Type B pancreatic cell (in vitro differentiated cells): ENCODE measurements around the gene STARD9. TPM values are rescaled to one million over a fixed set of nuclear protein-coding genes. Genes with fewer than 3 reads are reported as not detected.

ENCODE experiments used
- DNase-seq: peaks from one replicate; pipeline ENCODE4 v3.0.0; 2021; ENCODE audit warnings: mixed read lengths; ENCODE audit not compliant: unreplicated experiment; ENCODE audit errors: extremely low spot score
- H3K27ac Mint-ChIP-seq: 2 replicates; pipeline ENCODE4 v1.8.0; 2021; ENCODE audit warnings: mild to moderate bottlenecking, mixed read lengths
- H3K27me3 Mint-ChIP-seq: 2 replicates; pipeline ENCODE4 v1.8.0; 2021; ENCODE audit warnings: mixed read lengths
- H3K36me3 Mint-ChIP-seq: 2 replicates; pipeline ENCODE4 v1.8.0; 2021; ENCODE audit warnings: mixed read lengths
- H3K4me1 Mint-ChIP-seq: one replicate; pipeline ENCODE4 v1.8.0; 2021; ENCODE audit warnings: mixed read lengths; ENCODE audit not compliant: unreplicated experiment
- H3K4me3 Mint-ChIP-seq: 2 replicates; pipeline ENCODE4 v1.8.0; 2021; ENCODE audit warnings: mild to moderate bottlenecking, mixed read lengths
- H3K9me3 Mint-ChIP-seq: 2 replicates; pipeline ENCODE4 v1.8.0; 2021; ENCODE audit warnings: mixed read lengths
- total RNA-seq: library from RNA; stranded (reverse); gene quantifications from 2 replicates; pipeline ENCODE4 v1.2.1, GENCODE V29; 2021; ENCODE audit warnings: low replicate concordance
- TF ChIP-seq, protein P1 (sequence below): fragments of 200-600 bp; sonication (generic); conservative IDR thresholded peaks from 2 replicates; pipeline ENCODE4 v1.5.0; 2021; ENCODE audit warnings: antibody characterized with exemption, mild to moderate bottlenecking

STARD9 gene
- total RNA-seq, 1 donor from 2014 or later, result 13.7 TPM

DNA sequence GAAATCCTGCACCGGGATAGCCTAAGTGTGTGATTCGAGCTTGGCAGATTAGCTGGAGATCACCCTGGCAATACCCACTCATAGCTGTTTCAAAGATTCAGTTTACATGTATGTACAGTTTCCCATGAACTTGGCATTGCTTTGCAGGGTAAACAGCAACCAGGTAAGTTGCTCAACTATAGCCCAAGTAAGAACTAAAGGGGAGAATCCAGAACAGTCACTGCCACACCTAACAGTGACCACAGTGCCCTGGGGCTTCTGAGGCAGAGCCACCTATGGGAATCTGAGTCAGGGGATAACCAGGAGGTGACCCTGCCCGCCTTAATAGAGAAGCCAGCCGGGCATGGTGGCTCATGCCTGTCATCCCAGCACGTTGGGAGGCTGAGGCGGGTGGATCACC is 145.6 kb downstream of the STARD9 start:
- Mint-ChIP-seq H3K27ac (no peak overlapping the region), H3K27me3 (no peaks in the 10 kb centered on the region), H3K4me1 (no peaks in the 10 kb centered on the region), H3K4me3 (no peak overlapping the region), H3K36me3 (peaks cover 6% of the 10 kb centered on the region), H3K9me3 (no peaks in the 10 kb centered on the region)
- TF ChIP-seq, protein P1, sequence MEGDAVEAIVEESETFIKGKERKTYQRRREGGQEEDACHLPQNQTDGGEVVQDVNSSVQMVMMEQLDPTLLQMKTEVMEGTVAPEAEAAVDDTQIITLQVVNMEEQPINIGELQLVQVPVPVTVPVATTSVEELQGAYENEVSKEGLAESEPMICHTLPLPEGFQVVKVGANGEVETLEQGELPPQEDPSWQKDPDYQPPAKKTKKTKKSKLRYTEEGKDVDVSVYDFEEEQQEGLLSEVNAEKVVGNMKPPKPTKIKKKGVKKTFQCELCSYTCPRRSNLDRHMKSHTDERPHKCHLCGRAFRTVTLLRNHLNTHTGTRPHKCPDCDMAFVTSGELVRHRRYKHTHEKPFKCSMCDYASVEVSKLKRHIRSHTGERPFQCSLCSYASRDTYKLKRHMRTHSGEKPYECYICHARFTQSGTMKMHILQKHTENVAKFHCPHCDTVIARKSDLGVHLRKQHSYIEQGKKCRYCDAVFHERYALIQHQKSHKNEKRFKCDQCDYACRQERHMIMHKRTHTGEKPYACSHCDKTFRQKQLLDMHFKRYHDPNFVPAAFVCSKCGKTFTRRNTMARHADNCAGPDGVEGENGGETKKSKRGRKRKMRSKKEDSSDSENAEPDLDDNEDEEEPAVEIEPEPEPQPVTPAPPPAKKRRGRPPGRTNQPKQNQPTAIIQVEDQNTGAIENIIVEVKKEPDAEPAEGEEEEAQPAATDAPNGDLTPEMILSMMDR, result no peak
- no peak for DNase-seq

DNA sequence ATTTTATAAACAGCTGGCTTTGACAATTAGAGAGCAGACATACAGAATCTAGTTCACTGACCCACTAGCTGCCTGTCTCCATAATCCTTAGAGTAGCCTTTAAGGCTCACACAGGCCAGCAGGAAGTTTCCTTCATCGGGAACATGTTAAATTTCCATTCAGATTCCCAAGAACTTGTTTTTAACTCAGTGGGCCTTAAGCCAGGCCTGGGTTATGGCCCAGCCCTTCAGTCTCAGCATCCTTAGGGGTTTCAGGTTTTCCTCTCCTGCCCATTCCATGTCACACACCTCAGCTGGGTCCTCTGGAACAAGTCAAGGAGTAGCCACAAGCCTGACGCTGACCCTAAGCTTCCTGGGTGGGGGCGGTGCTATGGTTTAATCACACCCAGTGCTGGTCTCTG is 146.5 kb downstream of the STARD9 start:
- TF ChIP-seq, protein P1, result no peak
- no peaks in the 10 kb centered on the region for H3K27me3 Mint-ChIP-seq
- H3K4me1 Mint-ChIP-seq, result no peaks in the 10 kb centered on the region
- no peaks in the 10 kb centered on the region for H3K9me3 Mint-ChIP-seq
- peaks cover 8% of the 10 kb centered on the region for H3K36me3 Mint-ChIP-seq
- no peak overlapping the region for H3K4me3 Mint-ChIP-seq
- no peak for DNase-seq
- no peak overlapping the region for H3K27ac Mint-ChIP-seq

DNA sequence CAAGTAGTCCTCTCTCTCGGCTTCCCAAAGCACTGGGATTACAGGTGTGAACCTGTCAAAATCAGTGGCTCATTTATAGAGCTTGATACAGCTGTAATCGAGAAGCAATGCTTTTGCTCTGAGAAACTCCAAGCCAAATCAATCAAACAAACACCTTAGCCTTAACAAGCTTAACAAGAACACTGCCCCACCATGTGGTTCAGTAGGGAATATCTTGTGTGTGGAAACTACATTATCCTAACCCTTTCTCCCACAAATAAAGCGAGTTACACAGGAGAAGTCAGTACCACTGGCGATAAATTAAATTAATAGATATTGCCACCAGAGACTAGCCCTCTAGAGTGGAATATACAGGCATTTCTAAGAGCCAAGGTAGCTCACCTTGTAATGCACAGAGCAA is 147.7 kb downstream of the STARD9 start:
- TF ChIP-seq, protein P1, result peak; percentile 49

DNA sequence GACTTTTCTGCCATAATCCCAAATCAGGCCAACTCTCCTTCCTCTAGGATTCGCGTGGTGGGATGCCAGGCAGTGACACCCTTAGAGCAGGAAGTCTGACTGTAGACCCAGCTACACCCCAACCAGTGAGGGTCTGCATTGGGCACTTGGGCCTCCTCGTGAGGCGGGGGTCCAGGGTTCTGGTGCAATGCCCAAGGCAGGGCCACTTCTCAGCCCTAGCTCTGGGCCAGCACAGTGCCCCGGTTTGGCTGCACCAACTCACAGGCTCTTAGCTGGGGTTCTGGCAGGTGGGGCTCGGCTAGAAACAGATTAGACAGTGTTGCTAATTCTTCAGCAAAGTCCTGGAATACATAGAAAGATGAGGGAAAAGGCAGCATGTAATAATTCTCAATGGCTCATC is 148.9 kb downstream of the STARD9 start:
- Mint-ChIP-seq H3K9me3 (no peaks in the 10 kb centered on the region), H3K36me3 (peaks cover 9% of the 10 kb centered on the region)
- peak; percentile 53 for DNase-seq

More for the DNA sequence above, 147.7 kb downstream of the STARD9 start:
- Mint-ChIP-seq H3K9me3 (no peaks in the 10 kb centered on the region), H3K27ac (no peak overlapping the region), H3K4me1 (no peaks in the 10 kb centered on the region), H3K27me3 (no peaks in the 10 kb centered on the region), H3K4me3 (no peak overlapping the region), H3K36me3 (peaks cover 9% of the 10 kb centered on the region)
- DNase-seq, result no peak

DNA sequence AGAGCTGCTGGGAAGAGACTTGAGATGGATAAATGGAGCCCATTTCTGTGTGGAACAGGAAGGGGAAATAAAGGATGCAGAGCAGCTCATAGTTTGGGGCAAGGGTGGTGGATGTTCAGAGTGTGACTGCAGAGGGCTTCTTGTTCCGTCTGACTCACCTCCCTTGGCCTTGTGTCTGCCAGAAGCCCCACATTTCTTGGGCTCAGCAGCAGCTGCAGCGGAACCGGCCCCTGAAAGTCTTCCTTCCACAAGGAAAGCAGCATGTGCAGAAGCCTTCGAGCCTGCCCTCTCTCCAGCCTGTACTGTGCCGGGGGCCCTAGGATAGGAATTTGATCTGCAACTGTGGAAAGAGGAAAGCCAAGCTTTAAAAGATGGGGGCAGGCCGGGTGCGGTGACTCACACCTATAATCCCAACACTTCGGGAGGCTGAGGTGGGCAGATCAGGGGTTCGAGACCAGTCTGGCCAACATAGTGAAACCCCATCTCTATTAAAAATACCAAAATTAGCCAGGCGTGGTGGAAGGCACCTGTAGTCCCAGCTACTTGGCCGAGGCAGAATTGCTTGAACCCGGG is 150.0 kb downstream of the STARD9 start:
- H3K36me3 Mint-ChIP-seq, result peaks cover 13% of the 10 kb centered on the region
- H3K4me3 Mint-ChIP-seq, result no peak overlapping the region
- no peak overlapping the region for H3K27ac Mint-ChIP-seq
- DNase-seq, result peak; percentile 51
- H3K27me3 Mint-ChIP-seq, result no peaks in the 10 kb centered on the region
- TF ChIP-seq, protein P1, result no peak
- H3K9me3 Mint-ChIP-seq, result no peaks in the 10 kb centered on the region
- no peaks in the 10 kb centered on the region for H3K4me1 Mint-ChIP-seq

More for the DNA sequence above, 148.9 kb downstream of the STARD9 start:
- no peak overlapping the region for H3K4me3 Mint-ChIP-seq
- no peak overlapping the region for H3K27ac Mint-ChIP-seq
- no peaks in the 10 kb centered on the region for H3K27me3 Mint-ChIP-seq
- TF ChIP-seq, protein P1, result no peak
- no peaks in the 10 kb centered on the region for H3K4me1 Mint-ChIP-seq
